Duodenal mucosa (tissue), 2 donors: Measurements from ENCODE around the gene SYT17.

Experiments used
- H3K27ac ChIP-seq: one replicate; pipeline ENCODE4 v1.7.0; 2013; ENCODE audit warnings: low read depth, low read length
- H3K27me3 ChIP-seq, 2 donors: one replicate each; pipeline ENCODE4 v1.7.0; 2013; ENCODE audit warnings: low read length in 2 of 2, control low read depth in 1 of 2; ENCODE audit not compliant: insufficient read depth in 2 of 2, control insufficient read depth in 1 of 2
- H3K36me3 ChIP-seq, 2 donors: one replicate each; pipeline ENCODE4 v1.7.0; 2013; ENCODE audit warnings: low read length in 2 of 2, control low read depth in 1 of 2; ENCODE audit not compliant: insufficient read depth in 2 of 2, control insufficient read depth in 1 of 2
- H3K4me1 ChIP-seq, 2 donors: one replicate each; pipeline ENCODE4 v1.7.0; 2013; ENCODE audit warnings: low read length in 2 of 2, control low read depth in 1 of 2; ENCODE audit not compliant: insufficient read depth in 2 of 2, control insufficient read depth in 1 of 2
- H3K4me3 ChIP-seq, 2 donors: one replicate each; pipeline ENCODE4 v1.7.0; 2013; ENCODE audit warnings: low read length in 2 of 2, low read depth in 1 of 2
- H3K9ac ChIP-seq, 2 donors: one replicate each; pipeline ENCODE4 v1.7.0; 2013; ENCODE audit warnings: low read length in 2 of 2, low read depth in 1 of 2
- H3K9me3 ChIP-seq, 2 donors: one replicate each; pipeline ENCODE4 v1.7.0; 2013; ENCODE audit warnings: low read length in 2 of 2, control low read depth in 1 of 2; ENCODE audit not compliant: control insufficient read depth in 1 of 2

Gene SYT17

DNA sequence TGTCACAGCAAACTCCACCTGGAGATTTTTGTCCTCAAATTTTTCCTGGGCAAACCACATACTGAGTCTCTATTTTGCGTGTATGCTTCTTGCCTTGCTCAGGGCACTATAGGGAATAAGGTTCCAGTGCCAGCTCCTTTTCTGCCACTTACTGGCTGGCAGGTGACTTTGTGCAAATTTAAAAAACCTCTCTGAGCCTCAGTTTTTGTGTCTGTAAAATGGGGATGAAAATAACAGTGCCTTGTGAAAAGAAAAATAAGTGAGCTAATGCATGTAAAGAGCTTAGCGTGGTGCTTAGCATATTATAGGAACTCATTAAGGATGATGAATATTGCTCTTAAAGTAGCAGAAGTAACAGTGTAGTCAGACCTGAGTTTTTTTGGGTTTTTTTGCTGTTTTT is 137.4 kb downstream of the SYT17 start:
- Histone ChIP-seq H3K9me3 (no peaks in the 10 kb centered on the region), H3K27ac (no peak overlapping the region), H3K36me3 (no peaks in the 10 kb centered on the region), H3K4me3 (no peak overlapping the region), H3K9ac (no peak overlapping the region), H3K27me3 (no peaks in the 10 kb centered on the region), H3K4me1 (no peaks in the 10 kb centered on the region)

DNA sequence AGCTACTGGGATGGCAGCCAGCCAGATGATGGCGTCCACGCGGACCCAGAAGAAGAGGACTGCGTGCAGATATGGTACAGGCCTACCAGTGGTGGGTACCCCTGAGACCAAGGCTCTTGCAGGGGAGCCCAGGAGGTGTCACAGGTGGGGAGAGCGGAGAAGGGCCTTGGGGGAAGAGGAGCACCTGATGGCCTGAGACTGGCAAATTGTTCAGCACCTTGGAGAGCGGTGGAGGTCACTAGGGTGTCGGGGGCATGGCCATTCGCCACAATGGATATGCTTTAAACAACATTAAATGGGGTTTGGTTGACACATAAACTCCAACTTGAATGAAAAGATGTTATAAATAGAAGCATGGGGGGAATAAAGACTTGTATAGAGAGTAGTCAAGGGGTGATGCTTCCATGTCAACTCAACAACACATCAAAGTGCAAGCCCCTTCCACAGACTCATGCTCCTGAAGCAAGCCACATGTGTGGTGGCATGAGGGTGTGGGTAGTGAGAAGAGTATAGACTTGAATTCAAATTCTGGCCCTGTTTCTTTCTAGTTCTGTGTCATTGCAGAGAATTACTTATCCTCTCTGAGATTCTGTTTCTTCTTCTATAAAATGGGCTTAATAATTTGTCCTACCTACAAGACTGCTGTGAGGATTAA is 139.7 kb downstream of the SYT17 start:
- H3K4me3 ChIP-seq = no peak overlapping the region
- no peaks in the 10 kb centered on the region for H3K4me1 ChIP-seq
- H3K9me3 ChIP-seq = no peaks in the 10 kb centered on the region
- H3K9ac ChIP-seq = no peak overlapping the region
- no peaks in the 10 kb centered on the region for H3K27me3 ChIP-seq
- no peak overlapping the region for H3K27ac ChIP-seq
- no peaks in the 10 kb centered on the region for H3K36me3 ChIP-seq

DNA sequence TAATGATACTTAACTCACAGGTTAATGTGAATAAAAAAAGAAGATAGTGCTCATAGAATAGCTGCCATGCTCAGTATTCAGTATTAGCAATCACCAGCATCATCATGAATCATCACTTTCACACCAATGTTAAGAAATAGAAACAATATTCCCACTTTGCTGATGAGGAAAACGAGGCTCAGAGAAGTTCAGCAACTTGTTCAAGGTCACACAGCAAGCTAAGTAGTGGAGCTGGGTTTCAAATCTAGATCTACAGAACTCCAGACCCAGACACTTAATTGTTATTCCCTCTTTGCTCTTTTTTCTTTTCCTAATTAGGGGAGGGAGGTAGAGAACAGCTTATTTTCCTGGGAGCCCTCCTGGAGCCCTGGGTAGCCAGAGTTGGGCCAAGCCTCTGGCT is 140.4 kb downstream of the SYT17 start:
- Histone ChIP-seq H3K27me3 (no peaks in the 10 kb centered on the region), H3K4me1 (no peaks in the 10 kb centered on the region), H3K9me3 (no peaks in the 10 kb centered on the region)

DNA sequence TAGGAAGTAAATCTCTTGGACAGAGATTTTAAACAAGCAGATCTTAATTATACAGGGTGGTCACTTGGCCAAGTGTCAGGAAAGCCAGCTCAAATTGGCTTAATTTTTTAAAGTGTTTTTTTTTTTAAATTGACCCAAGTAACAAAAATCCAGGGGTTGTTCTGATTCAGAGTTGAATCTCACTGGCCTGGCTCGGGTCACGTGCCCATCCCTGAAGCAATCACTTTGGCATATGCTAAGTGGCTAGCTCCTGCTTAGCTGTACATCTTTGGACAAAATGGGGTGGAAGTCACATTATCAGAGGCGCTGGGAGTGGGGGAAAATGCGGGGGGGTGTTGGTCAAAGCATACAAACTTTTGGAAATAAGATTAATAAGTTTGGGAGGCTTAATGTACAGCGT is 141.1 kb downstream of the SYT17 start:
- no peak overlapping the region for H3K9ac ChIP-seq
- H3K4me3 ChIP-seq = no peak overlapping the region
- H3K36me3 ChIP-seq = no peaks in the 10 kb centered on the region
- H3K27me3 ChIP-seq = no peaks in the 10 kb centered on the region
- no peaks in the 10 kb centered on the region for H3K9me3 ChIP-seq
- no peaks in the 10 kb centered on the region for H3K4me1 ChIP-seq
- H3K27ac ChIP-seq = no peak overlapping the region

More for the DNA sequence above, 140.4 kb downstream of the SYT17 start:
- no peaks in the 10 kb centered on the region for H3K36me3 ChIP-seq
- H3K9ac ChIP-seq = no peak overlapping the region
- no peak overlapping the region for H3K4me3 ChIP-seq
- no peak overlapping the region for H3K27ac ChIP-seq

DNA sequence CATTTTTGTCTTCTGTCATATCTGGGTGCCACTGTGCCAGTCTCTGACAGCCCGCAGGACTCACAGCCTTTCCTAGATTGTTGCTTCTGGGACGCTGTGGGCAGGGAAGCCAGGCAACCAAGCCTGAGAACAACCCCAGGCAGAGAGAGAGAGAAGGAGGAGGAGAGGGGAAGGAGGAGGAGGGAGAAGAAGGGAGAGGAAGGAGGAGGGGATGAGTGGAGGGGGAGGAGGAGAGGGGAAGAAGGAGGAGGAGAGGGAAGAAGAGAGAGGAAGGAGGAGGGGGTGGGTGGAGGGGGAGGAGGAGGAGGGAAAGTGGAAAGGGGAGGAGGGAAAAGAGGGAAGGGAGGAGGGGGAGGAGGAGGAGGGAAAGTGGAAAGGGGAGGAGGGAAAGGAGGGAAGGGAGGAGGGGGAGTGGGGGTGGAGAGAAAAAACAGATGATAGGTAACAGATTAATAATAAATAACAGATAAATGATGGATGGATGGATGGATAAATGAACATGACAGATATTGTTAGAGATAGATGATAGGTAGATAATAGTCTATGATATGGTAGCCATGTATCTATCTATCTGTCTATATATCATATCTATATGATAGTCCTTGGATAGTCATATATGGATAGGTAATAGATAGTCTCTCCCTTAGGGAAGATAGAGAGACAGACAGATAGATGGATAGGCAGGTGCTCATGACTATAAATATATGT is 146.8 kb downstream of the SYT17 start:
- Histone ChIP-seq H3K4me1 (no peaks in the 10 kb centered on the region), H3K4me3 (no peak overlapping the region), H3K27me3 (no peaks in the 10 kb centered on the region), H3K9me3 (no peaks in the 10 kb centered on the region), H3K36me3 (no peaks in the 10 kb centered on the region), H3K9ac (no peak overlapping the region), H3K27ac (no peak overlapping the region)

DNA sequence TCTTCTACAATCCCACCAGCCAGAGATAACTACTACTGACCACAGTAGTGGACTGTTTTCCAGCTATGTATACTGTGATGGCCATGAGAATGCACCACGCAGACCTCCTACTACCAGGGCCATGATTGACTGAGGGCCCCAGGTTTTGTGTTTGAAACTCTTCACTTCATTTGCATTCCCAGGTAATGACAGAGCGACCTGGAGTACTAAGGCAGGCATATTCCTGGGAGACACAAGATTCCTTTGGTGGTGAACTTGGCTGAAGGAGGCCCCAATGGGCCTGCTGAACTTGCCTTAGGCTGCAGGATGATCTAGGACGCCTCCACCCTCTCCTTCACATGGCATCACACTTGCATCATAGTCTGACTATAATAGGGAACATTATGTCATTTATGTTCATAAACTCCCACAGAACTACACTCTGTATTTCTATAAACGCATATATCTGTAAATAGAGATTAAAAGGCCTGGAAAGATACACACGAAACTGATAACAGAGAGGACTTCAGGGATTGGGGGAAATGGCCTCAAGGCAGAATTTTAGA is 147.9 kb downstream of the SYT17 start:
- no peak overlapping the region for H3K4me3 ChIP-seq
- H3K27me3 ChIP-seq = no peaks in the 10 kb centered on the region
- no peak overlapping the region for H3K9ac ChIP-seq
- H3K9me3 ChIP-seq = no peaks in the 10 kb centered on the region
- H3K27ac ChIP-seq = no peak overlapping the region
- H3K4me1 ChIP-seq = no peaks in the 10 kb centered on the region
- no peaks in the 10 kb centered on the region for H3K36me3 ChIP-seq

DNA sequence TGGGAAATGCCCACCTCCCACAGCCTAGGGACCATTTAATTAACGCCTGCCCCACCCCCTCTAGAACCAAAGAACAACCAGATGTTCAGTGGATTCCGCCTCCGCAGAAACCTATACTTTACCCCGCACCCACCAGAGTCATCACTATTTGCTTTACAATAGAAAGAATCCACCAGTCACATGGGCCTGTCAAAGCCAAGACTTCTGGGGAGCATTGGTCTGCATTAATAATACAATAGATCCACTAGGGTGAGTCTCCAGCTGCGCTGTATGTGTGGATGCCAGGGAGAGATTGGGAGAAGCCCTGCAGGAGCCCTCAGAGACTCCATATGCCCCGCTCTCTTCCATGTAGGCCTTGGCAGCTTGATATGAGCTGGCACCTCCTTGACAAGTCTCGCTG is 148.8 kb downstream of the SYT17 start:
- H3K4me1 ChIP-seq = no peaks in the 10 kb centered on the region
- H3K27me3 ChIP-seq = no peaks in the 10 kb centered on the region
- no peaks in the 10 kb centered on the region for H3K9me3 ChIP-seq
- no peaks in the 10 kb centered on the region for H3K36me3 ChIP-seq
- no peak overlapping the region for H3K9ac ChIP-seq
- no peak overlapping the region for H3K27ac ChIP-seq
- no peak overlapping the region for H3K4me3 ChIP-seq
